Lung (tissue), 12 donors: ENCODE data around the gene GSE1. TPM values are rescaled to one million over a fixed set of nuclear protein-coding genes. Genes with fewer than 3 reads are reported as not detected.

Source experiments
- ATAC-seq: fragments of 200-7000 bp; cut with Tn5 transposase; one replicate; pipeline ENCODE4 v1.9.1; 2020; ENCODE audit warnings: moderate number of reproducible peaks; ENCODE audit not compliant: insufficient read depth, low FRiP score
- DNase-seq, 3 donors: peaks; one replicate each; pipeline ENCODE4 v3.0.0-alpha.2; 2013 to 2017
- H3K27ac ChIP-seq, 2 donors: one replicate each; pipeline ENCODE4 v1.5.1; 2013; ENCODE audit warnings: mild to moderate bottlenecking in 2 of 2, moderate library complexity in 2 of 2, control low read depth in 1 of 2, inconsistent platforms in 1 of 2, low read depth in 1 of 2, low read length in 1 of 2
- H3K27me3 ChIP-seq, 3 donors: one replicate each; pipeline ENCODE4 v1.5.1; 2013; ENCODE audit warnings: low read length in 2 of 3; ENCODE audit not compliant: control insufficient read depth in 3 of 3, insufficient read depth in 3 of 3
- H3K36me3 ChIP-seq, 4 donors: one replicate each; pipeline ENCODE4 v1.5.1; 2013; ENCODE audit warnings: low read length in 4 of 4, mild to moderate bottlenecking in 1 of 4, moderate library complexity in 1 of 4; ENCODE audit not compliant: control insufficient read depth in 4 of 4, insufficient read depth in 4 of 4
- H3K4me1 ChIP-seq, 5 donors: one replicate each; pipeline ENCODE4 v1.5.1; 2013; ENCODE audit warnings: low read length in 5 of 5, mild to moderate bottlenecking in 2 of 5, moderate library complexity in 1 of 5; ENCODE audit not compliant: control insufficient read depth in 5 of 5, insufficient read depth in 5 of 5
- H3K4me3 ChIP-seq: one replicate; pipeline ENCODE4 v1.5.1; 2013; ENCODE audit warnings: mild to moderate bottlenecking, control low read depth, moderate library complexity
- H3K9ac ChIP-seq, 2 donors: one replicate each; pipeline ENCODE4 v1.5.1; 2013; ENCODE audit warnings: low read length in 2 of 2, control low read depth in 1 of 2; ENCODE audit not compliant: insufficient read depth in 1 of 2
- H3K9me3 ChIP-seq, 4 donors: one replicate each; pipeline ENCODE4 v1.5.1; 2013; ENCODE audit warnings: low read length in 3 of 4, mild to moderate bottlenecking in 1 of 4, moderate library complexity in 1 of 4; ENCODE audit not compliant: control insufficient read depth in 4 of 4, insufficient read depth in 3 of 4
- WGBS, 2 donors: extraction: QIAGEN DNeasy Blood & Tissue Kit; methylation state at CpG; one replicate each; pipeline ENCODE4 v1.1.7; 2013; 5-methylcytosine and 5-hydroxymethylcytosine counted together
- polyA plus RNA-seq, 2 donors: library from polyadenylated mRNA; stranded (reverse); fragments of 200-250 nt; gene quantifications; one replicate each; pipeline ENCODE4 v1.2.1, GENCODE V29; 2013
- total RNA-seq, 2 donors: library from RNA; depleted of rRNA in 1 of 2; stranded (reverse); fragments of >200 nt in 1 of 2; gene quantifications; one replicate each; pipeline ENCODE4 v1.2.1, GENCODE V29; 2014 to 2021
- TF ChIP-seq, protein P1 (sequence below): IDR thresholded peaks from 2 replicates; pipeline ENCODE4 v1.5.1; 2012; ENCODE audit warnings: mild to moderate bottlenecking; ENCODE audit errors: control extremely low read depth, extremely low read depth
- donor health status: control.
- donor health status: control.
- donor health status: Bipolar disorder and iron deficiency.
- donor health status: healthy.
- donor health status: DM: yes; HTN: yes; CAD: no.

The GSE1 gene
- total and polyA plus RNA-seq, 4 donors = 21.3 to 122 (median 74.7) TPM

DNA sequence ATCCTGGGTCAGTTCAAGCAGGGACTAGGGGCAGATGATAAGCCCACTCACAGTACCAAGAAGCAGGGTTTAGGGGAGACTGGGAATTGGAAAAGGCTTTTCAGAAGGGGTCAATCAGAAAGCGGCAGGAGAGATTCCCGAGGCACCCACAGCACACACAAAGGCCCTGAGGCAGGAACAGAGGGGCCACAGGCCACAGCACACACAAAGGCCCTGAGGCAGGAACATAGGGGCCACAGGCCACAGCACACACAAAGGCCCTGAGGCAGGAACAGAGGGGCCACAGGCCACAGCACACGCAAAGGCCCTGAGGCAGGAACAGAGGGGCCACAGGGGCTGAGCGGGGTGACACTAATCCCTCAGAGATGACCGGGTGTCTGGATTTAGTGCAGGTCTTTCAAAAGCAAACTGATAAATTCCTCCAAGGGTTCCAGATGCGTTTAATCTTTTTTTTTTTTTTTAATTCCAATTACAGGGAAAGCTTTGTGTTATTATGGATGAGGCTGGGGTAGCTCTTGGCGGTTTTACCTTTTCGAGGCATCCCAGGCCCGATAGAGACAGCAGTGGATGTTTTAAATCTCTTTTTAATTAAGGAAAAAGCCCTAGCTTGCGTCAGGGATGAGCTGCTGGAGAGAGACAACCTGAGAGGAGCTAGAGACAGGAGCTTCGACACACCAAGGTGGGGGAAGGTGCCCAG is 106.6 kb downstream of the GSE1 start:
- Histone ChIP-seq H3K36me3 (peaks cover 0 to 5% (median 0%) of the 10 kb centered on the region in 4 donors), H3K9ac (no peak overlapping the region), H3K27ac (no peak overlapping the region), H3K4me3 (no peak overlapping the region), H3K27me3 (no peaks in the 10 kb centered on the region), H3K9me3 (no peaks in the 10 kb centered on the region), H3K4me1 (peaks cover 0 to 29% (median 11%) of the 10 kb centered on the region in 5 donors)
- DNase-seq (no peak), ATAC-seq (no peak)
- TF ChIP-seq, protein P1, sequence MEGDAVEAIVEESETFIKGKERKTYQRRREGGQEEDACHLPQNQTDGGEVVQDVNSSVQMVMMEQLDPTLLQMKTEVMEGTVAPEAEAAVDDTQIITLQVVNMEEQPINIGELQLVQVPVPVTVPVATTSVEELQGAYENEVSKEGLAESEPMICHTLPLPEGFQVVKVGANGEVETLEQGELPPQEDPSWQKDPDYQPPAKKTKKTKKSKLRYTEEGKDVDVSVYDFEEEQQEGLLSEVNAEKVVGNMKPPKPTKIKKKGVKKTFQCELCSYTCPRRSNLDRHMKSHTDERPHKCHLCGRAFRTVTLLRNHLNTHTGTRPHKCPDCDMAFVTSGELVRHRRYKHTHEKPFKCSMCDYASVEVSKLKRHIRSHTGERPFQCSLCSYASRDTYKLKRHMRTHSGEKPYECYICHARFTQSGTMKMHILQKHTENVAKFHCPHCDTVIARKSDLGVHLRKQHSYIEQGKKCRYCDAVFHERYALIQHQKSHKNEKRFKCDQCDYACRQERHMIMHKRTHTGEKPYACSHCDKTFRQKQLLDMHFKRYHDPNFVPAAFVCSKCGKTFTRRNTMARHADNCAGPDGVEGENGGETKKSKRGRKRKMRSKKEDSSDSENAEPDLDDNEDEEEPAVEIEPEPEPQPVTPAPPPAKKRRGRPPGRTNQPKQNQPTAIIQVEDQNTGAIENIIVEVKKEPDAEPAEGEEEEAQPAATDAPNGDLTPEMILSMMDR = no peak
- WGBS, 2 donors = 85 to 94% methylated on average over 11 of the region's 11 CpGs

DNA sequence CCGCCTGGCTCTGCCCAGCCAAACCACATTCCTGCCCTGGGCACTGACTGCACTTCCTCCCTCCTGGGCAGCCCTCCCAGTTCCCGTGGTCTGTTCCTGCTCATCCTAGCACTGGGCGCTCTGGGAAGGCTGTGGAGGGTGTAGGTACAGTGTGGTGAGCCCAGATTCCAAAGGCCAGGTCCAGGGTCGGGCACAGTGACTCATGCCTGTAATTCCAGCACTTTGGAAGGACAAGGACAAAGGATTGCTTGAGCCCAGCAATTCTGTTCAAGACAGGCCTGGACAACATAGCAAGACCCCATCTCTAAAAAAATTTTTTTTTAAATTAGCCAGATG is 107.1 kb downstream of the GSE1 start:
- Histone ChIP-seq H3K9ac (no peak overlapping the region), H3K27ac (no peak overlapping the region), H3K36me3 (peaks cover 0 to 5% (median 0%) of the 10 kb centered on the region in 4 donors), H3K9me3 (no peaks in the 10 kb centered on the region), H3K4me3 (no peak overlapping the region), H3K4me1 (peaks cover 0 to 25% (median 9%) of the 10 kb centered on the region in 5 donors), H3K27me3 (no peaks in the 10 kb centered on the region)
- WGBS, 2 donors = 72 to 76% methylated on average over 4 of the region's 4 CpGs
- TF ChIP-seq, protein P1 = no peak
- no peak for ATAC-seq
- DNase-seq = no peak

DNA sequence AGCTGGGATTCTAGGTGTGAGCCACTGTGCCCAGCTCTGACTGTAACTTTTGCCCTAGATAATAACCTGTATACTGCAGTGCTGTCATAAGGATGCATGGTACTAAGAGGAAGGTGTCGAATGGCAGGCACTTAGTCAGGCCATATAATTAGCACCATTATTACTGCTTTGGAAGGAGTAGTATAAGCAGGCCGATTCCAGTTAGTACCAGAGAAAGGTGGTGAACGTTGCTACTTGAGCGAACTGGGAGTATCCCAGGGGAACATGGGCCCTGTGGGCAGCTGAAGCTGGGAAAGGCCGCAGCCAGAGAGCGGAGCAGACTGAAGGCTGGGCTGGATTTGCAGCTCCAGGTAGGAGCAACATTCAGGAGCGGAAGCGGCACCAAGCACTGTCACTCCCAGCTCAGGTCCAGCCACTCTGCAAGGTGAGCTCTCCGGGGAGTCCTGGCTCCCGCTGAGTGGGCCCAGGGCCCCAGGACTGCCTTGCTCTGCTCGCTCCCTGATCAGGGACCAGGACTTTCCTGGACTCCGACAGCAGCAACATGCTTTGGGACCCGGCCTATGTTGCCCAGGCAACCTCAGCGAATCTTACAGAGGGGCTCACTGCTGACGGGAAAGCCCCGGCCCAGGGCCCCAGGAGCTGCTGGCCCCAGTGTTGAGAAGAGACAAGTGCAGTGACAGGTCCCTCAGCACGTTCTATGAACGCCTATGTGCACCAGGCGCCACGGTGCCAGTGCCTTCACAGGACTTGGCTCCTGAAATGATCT is 109.2 kb downstream of the GSE1 start:
- Histone ChIP-seq H3K9ac (no peak overlapping the region), H3K27ac (no peak overlapping the region), H3K9me3 (no peaks in the 10 kb centered on the region), H3K4me3 (no peak overlapping the region), H3K27me3 (no peaks in the 10 kb centered on the region), H3K4me1 (peaks cover 0 to 5% (median 0%) of the 10 kb centered on the region in 5 donors), H3K36me3 (peaks cover 0 to 9% (median 1%) of the 10 kb centered on the region in 4 donors)
- WGBS, 2 donors = 94 to 97% methylated on average over 20 of the region's 20 CpGs
- ATAC-seq = no peak
- DNase-seq = no peak
- TF ChIP-seq, protein P1 = no peak
